Astrocyte (in vitro differentiated cells and primary cell): Measurements from ENCODE around the gene TSR2.

Experiments used
- EZH2 ChIP-seq: IDR thresholded peaks from 2 replicates; pipeline ENCODE4 v1.6.1; 2012; ENCODE audit warnings: mild to moderate bottlenecking, low read length, inconsistent platforms; ENCODE audit not compliant: insufficient read depth
- TF ChIP-seq, protein P1 (sequence below): IDR thresholded peaks from 2 replicates; pipeline ENCODE4 v1.5.1; 2011; ENCODE audit warnings: low read depth, mild to moderate bottlenecking, inconsistent platforms, low read length, moderate library complexity; ENCODE audit not compliant: insufficient read depth

DNA sequence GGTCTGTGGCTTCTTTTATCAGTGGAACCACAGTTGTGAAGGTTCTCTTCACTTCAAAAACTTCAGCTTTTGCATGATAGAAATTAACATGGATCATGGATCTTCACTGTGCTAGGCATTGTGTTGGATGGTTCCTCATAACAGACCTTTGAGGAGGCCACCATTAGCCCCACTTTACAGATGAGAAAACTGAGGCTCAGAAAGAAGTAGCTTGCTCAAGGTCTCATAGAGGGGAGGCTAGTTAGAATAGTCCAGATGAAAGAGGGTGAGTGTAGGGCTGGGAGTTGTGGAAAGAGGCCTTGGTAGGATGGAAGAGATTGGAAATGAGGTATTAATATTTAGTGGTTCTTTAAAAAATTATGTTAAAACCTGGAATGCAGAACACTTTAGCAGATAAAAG is 2.6 kb downstream of the TSR2 start:
- TF ChIP-seq, protein P1, sequence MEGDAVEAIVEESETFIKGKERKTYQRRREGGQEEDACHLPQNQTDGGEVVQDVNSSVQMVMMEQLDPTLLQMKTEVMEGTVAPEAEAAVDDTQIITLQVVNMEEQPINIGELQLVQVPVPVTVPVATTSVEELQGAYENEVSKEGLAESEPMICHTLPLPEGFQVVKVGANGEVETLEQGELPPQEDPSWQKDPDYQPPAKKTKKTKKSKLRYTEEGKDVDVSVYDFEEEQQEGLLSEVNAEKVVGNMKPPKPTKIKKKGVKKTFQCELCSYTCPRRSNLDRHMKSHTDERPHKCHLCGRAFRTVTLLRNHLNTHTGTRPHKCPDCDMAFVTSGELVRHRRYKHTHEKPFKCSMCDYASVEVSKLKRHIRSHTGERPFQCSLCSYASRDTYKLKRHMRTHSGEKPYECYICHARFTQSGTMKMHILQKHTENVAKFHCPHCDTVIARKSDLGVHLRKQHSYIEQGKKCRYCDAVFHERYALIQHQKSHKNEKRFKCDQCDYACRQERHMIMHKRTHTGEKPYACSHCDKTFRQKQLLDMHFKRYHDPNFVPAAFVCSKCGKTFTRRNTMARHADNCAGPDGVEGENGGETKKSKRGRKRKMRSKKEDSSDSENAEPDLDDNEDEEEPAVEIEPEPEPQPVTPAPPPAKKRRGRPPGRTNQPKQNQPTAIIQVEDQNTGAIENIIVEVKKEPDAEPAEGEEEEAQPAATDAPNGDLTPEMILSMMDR = no peak
- TF ChIP-seq EZH2 = no peak
